ENCODE measurements around the gene SLC25A23.
A peak's percentile ranks its signal among the peaks of the same experiment; 100 is the strongest.

SLC25A23 gene

GRCh38 chr19:6448045-6448444, 11.5 kb downstream of the SLC25A23 start:
- Histone ChIP-seq H3K4ac (ENCODE audit: low read length) (no peak overlapping the region), H2BK120ac (ENCODE audit: low read depth, low read length) (no peak overlapping the region), H3K18ac (ENCODE audit: low read length) (no peak overlapping the region), H3K4me1 (ENCODE audit: control insufficient read depth in 2 of 2, insufficient read depth in 1 of 2, low read depth in 1 of 2, low read length in 2 of 2) (no peaks in the 10 kb centered on the region), H2BK12ac (ENCODE audit: low read length) (no peak overlapping the region), H2AFZ (ENCODE audit: low read length) (no peak overlapping the region), H3K36me3 (replicated peaks in 1 of 2; ENCODE audit: control insufficient read depth in 2 of 2, insufficient read depth in 2 of 2, low read length in 2 of 2) (peaks cover 8 to 29% of the 10 kb centered on the region in 2 donors), H3K27me3 (ENCODE audit: control insufficient read depth in 3 of 3, insufficient read depth in 3 of 3, low read depth in 1 of 3, low read length in 3 of 3) (no peaks in the 10 kb centered on the region), H4K91ac (ENCODE audit: low read depth, low read length, poor library complexity) (no peak overlapping the region), H2BK5ac (ENCODE audit: low read length) (no peak overlapping the region), H3K9me3 (replicated peaks in 1 of 2; ENCODE audit: control insufficient read depth in 2 of 2, insufficient read depth in 1 of 2, low read depth in 1 of 2, low read length in 2 of 2) (no peaks in the 10 kb centered on the region), H3K4me2 (ENCODE audit: insufficient read depth, low read length, poor library complexity, severe bottlenecking) (no peak overlapping the region), H4K8ac (ENCODE audit: low read depth, low read length) (no peak overlapping the region), H2BK15ac (ENCODE audit: low read length) (no peak overlapping the region), H3K79me1 (ENCODE audit: low read depth, low read length) (no peaks in the 10 kb centered on the region), H3K9ac (ENCODE audit: low read depth, low read length, poor library complexity) (no peak overlapping the region), H3K14ac (ENCODE audit: low read length) (no peak overlapping the region), H3K4me3 (ENCODE audit: low read length in 2 of 2) (no peak overlapping the region), H3K27ac (replicated peaks; ENCODE audit: low read length) (no peak overlapping the region), H2AK5ac (ENCODE audit: low read depth, low read length) (no peak overlapping the region), H3K23ac (ENCODE audit: low read depth, low read length, poor library complexity) (no peak overlapping the region)
- WGBS, 2 donors (ENCODE audit: extremely low coverage in 2 of 2, insufficient read length in 2 of 2, insufficient replicate concordance in 1 of 2): no CpG with 5 or more reads among the region's 3 CpGs
- no peak for DNase-seq (ENCODE audit: low spot score)

- no peaks in the 10 kb centered on the region for H3K79me1 ChIP-seq (ENCODE audit: low read depth, low read length)
Observed at GRCh38 chr19:6446452-6446851, 13.1 kb downstream of the SLC25A23 start.

GRCh38 chr19:6443986-6444385, 15.6 kb downstream of the SLC25A23 start:
- no peak overlapping the region for H3K27ac ChIP-seq (replicated peaks; ENCODE audit: low read length)
- no peak overlapping the region for H2AFZ ChIP-seq (ENCODE audit: low read length)
- H2BK5ac ChIP-seq (ENCODE audit: low read length): no peak overlapping the region
- no peak overlapping the region for H3K18ac ChIP-seq (ENCODE audit: low read length)
- no peak overlapping the region for H2BK120ac ChIP-seq (ENCODE audit: low read depth, low read length)
- H3K23ac ChIP-seq (ENCODE audit: low read depth, low read length, poor library complexity): no peak overlapping the region
- no peak overlapping the region for H3K4me2 ChIP-seq (ENCODE audit: insufficient read depth, low read length, poor library complexity, severe bottlenecking)
- whole genome bisulfite sequencing, 2 donors (ENCODE audit: extremely low coverage in 2 of 2, insufficient read length in 2 of 2, insufficient replicate concordance in 1 of 2): no CpG with 5 or more reads among the region's 13 CpGs
- H3K14ac ChIP-seq (ENCODE audit: low read length): no peak overlapping the region
- no peaks in the 10 kb centered on the region for H3K9me3 ChIP-seq (replicated peaks in 1 of 2; ENCODE audit: control insufficient read depth in 2 of 2, insufficient read depth in 1 of 2, low read depth in 1 of 2, low read length in 2 of 2)
- H4K91ac ChIP-seq (ENCODE audit: low read depth, low read length, poor library complexity): no peak overlapping the region
- H3K4me1 ChIP-seq (ENCODE audit: control insufficient read depth in 2 of 2, insufficient read depth in 1 of 2, low read depth in 1 of 2, low read length in 2 of 2): no peaks in the 10 kb centered on the region
- no peak overlapping the region for H3K9ac ChIP-seq (ENCODE audit: low read depth, low read length, poor library complexity)
- H2BK12ac ChIP-seq (ENCODE audit: low read length): no peak overlapping the region
- H3K79me1 ChIP-seq (ENCODE audit: low read depth, low read length): no peaks in the 10 kb centered on the region
- H3K4me3 ChIP-seq (ENCODE audit: low read length in 2 of 2): no peak overlapping the region
- no peak for DNase-seq (ENCODE audit: low spot score)
- H3K4ac ChIP-seq (ENCODE audit: low read length): no peak overlapping the region
- peaks cover 2 to 8% of the 10 kb centered on the region in 2 donors for H3K36me3 ChIP-seq (replicated peaks in 1 of 2; ENCODE audit: control insufficient read depth in 2 of 2, insufficient read depth in 2 of 2, low read length in 2 of 2)
- no peaks in the 10 kb centered on the region for H3K27me3 ChIP-seq (ENCODE audit: control insufficient read depth in 3 of 3, insufficient read depth in 3 of 3, low read depth in 1 of 3, low read length in 3 of 3)
- no peak overlapping the region for H2AK5ac ChIP-seq (ENCODE audit: low read depth, low read length)
- no peak overlapping the region for H2BK15ac ChIP-seq (ENCODE audit: low read length)
- no peak overlapping the region for H4K8ac ChIP-seq (ENCODE audit: low read depth, low read length)

More at GRCh38 chr19:6446452-6446851, 13.1 kb downstream of the SLC25A23 start:
- H3K4me1 ChIP-seq (ENCODE audit: control insufficient read depth in 2 of 2, insufficient read depth in 1 of 2, low read depth in 1 of 2, low read length in 2 of 2): no peaks in the 10 kb centered on the region
- H2BK15ac ChIP-seq (ENCODE audit: low read length): no peak overlapping the region
- H3K36me3 ChIP-seq (replicated peaks in 1 of 2; ENCODE audit: control insufficient read depth in 2 of 2, insufficient read depth in 2 of 2, low read length in 2 of 2): peaks cover under 1 to 14% of the 10 kb centered on the region in 2 donors
- H2BK120ac ChIP-seq (ENCODE audit: low read depth, low read length): no peak overlapping the region
- no peak overlapping the region for H3K27ac ChIP-seq (replicated peaks; ENCODE audit: low read length)
- H3K4me3 ChIP-seq (ENCODE audit: low read length in 2 of 2): no peak overlapping the region
- no peak overlapping the region for H3K9ac ChIP-seq (ENCODE audit: low read depth, low read length, poor library complexity)
- H3K9me3 ChIP-seq (replicated peaks in 1 of 2; ENCODE audit: control insufficient read depth in 2 of 2, insufficient read depth in 1 of 2, low read depth in 1 of 2, low read length in 2 of 2): no peaks in the 10 kb centered on the region
- no peak overlapping the region for H3K14ac ChIP-seq (ENCODE audit: low read length)
- no peak overlapping the region for H2BK5ac ChIP-seq (ENCODE audit: low read length)
- no peak overlapping the region for H2AK5ac ChIP-seq (ENCODE audit: low read depth, low read length)
- no peak overlapping the region for H3K23ac ChIP-seq (ENCODE audit: low read depth, low read length, poor library complexity)
- no CpG with 5 or more reads among the region's 3 CpGs for WGBS, 2 donors (ENCODE audit: extremely low coverage in 2 of 2, insufficient read length in 2 of 2, insufficient replicate concordance in 1 of 2)
- H3K4me2 ChIP-seq (ENCODE audit: insufficient read depth, low read length, poor library complexity, severe bottlenecking): no peak overlapping the region
- H3K27me3 ChIP-seq (ENCODE audit: control insufficient read depth in 3 of 3, insufficient read depth in 3 of 3, low read depth in 1 of 3, low read length in 3 of 3): no peaks in the 10 kb centered on the region
- no peak overlapping the region for H2AFZ ChIP-seq (ENCODE audit: low read length)
- no peak overlapping the region for H3K4ac ChIP-seq (ENCODE audit: low read length)
- H3K18ac ChIP-seq (ENCODE audit: low read length): no peak overlapping the region
- no peak overlapping the region for H2BK12ac ChIP-seq (ENCODE audit: low read length)
- H4K91ac ChIP-seq (ENCODE audit: low read depth, low read length, poor library complexity): no peak overlapping the region
- DNase-seq (ENCODE audit: low spot score): no peak
- no peak overlapping the region for H4K8ac ChIP-seq (ENCODE audit: low read depth, low read length)

- Histone ChIP-seq H2BK120ac (ENCODE audit: low read depth, low read length) (no peak overlapping the region), H3K79me1 (ENCODE audit: low read depth, low read length) (no peaks in the 10 kb centered on the region), H3K4ac (ENCODE audit: low read length) (no peak overlapping the region), H3K18ac (ENCODE audit: low read length) (no peak overlapping the region), H3K9me3 (replicated peaks in 1 of 2; ENCODE audit: control insufficient read depth in 2 of 2, insufficient read depth in 1 of 2, low read depth in 1 of 2, low read length in 2 of 2) (no peaks in the 10 kb centered on the region), H2AFZ (ENCODE audit: low read length) (no peak overlapping the region), H3K4me1 (ENCODE audit: control insufficient read depth in 2 of 2, insufficient read depth in 1 of 2, low read depth in 1 of 2, low read length in 2 of 2) (no peaks in the 10 kb centered on the region), H3K36me3 (replicated peaks in 1 of 2; ENCODE audit: control insufficient read depth in 2 of 2, insufficient read depth in 2 of 2, low read length in 2 of 2) (peaks cover 2 to 8% of the 10 kb centered on the region in 2 donors), H3K27me3 (ENCODE audit: control insufficient read depth in 3 of 3, insufficient read depth in 3 of 3, low read depth in 1 of 3, low read length in 3 of 3) (no peaks in the 10 kb centered on the region), H3K23ac (ENCODE audit: low read depth, low read length, poor library complexity) (no peak overlapping the region), H2AK5ac (ENCODE audit: low read depth, low read length) (no peak overlapping the region), H3K27ac (replicated peaks; ENCODE audit: low read length) (no peak overlapping the region), H3K4me2 (ENCODE audit: insufficient read depth, low read length, poor library complexity, severe bottlenecking) (no peak overlapping the region), H2BK15ac (ENCODE audit: low read length) (no peak overlapping the region), H4K8ac (ENCODE audit: low read depth, low read length) (no peak overlapping the region), H4K91ac (ENCODE audit: low read depth, low read length, poor library complexity) (no peak overlapping the region), H2BK12ac (ENCODE audit: low read length) (no peak overlapping the region), H3K14ac (ENCODE audit: low read length) (peak overlapping the region; percentile 21), H2BK5ac (ENCODE audit: low read length) (no peak overlapping the region), H3K4me3 (ENCODE audit: low read length in 2 of 2) (no peak overlapping the region), H3K9ac (ENCODE audit: low read depth, low read length, poor library complexity) (no peak overlapping the region)
- no peak for DNase-seq (ENCODE audit: low spot score)
- WGBS, 2 donors (ENCODE audit: extremely low coverage in 2 of 2, insufficient read length in 2 of 2, insufficient replicate concordance in 1 of 2): no CpG with 5 or more reads among the region's 13 CpGs
Observed at GRCh38 chr19:6442087-6442688, 17.4 kb downstream of the SLC25A23 start.
